Chondrocyte (in vitro differentiated cells): ENCODE measurements around the gene MUC22. TPM values are rescaled to one million over a fixed set of nuclear protein-coding genes. Genes with fewer than 3 reads are reported as not detected.
"Not testable (repeated sequence)": the region's sequence is repeated elsewhere in the genome, so short reads cannot be mapped to it uniquely, and the experiment has no call there.

Experiments
- DNase-seq: peaks from one replicate; pipeline ENCODE4 v3.0.0; 2021; ENCODE audit warnings: mixed read lengths, low spot score
- H3K27ac Mint-ChIP-seq: one replicate; pipeline ENCODE4 v1.8.0; 2021; ENCODE audit warnings: mild to moderate bottlenecking, moderate library complexity, mixed read lengths; ENCODE audit not compliant: unreplicated experiment
- H3K27me3 Mint-ChIP-seq: 2 replicates; pipeline ENCODE4 v1.8.0; 2021; ENCODE audit warnings: low read depth, mixed read lengths
- H3K36me3 Mint-ChIP-seq: 2 replicates; pipeline ENCODE4 v1.8.0; 2021; ENCODE audit warnings: low read depth, mixed read lengths
- H3K4me1 Mint-ChIP-seq: 2 replicates; pipeline ENCODE4 v1.8.0; 2021; ENCODE audit warnings: low read depth, mild to moderate bottlenecking, mixed read lengths
- H3K4me3 Mint-ChIP-seq: one replicate; pipeline ENCODE4 v1.8.0; 2021; ENCODE audit warnings: mild to moderate bottlenecking, moderate library complexity, mixed read lengths; ENCODE audit not compliant: unreplicated experiment
- H3K9me3 Mint-ChIP-seq: 2 replicates; pipeline ENCODE4 v1.8.0; 2021; ENCODE audit warnings: low read depth, mixed read lengths
- CTCF ChIP-seq: fragments of 200-600 bp; sonication (generic); IDR thresholded peaks from 2 replicates; pipeline ENCODE4 v1.5.0; 2021; ENCODE audit warnings: antibody characterized with exemption, mild to moderate bottlenecking, moderate library complexity
- total RNA-seq: library from RNA; stranded (reverse); gene quantifications from 3 replicates; pipeline ENCODE4 v1.2.1, GENCODE V29; 2021

The MUC22 gene
- total RNA-seq, 1 donor from 2014 or later = not detected

GRCh38 chr6:31058128-31058894, 48.0 kb downstream of the MUC22 start:
- peaks cover 2% of the 10 kb centered on the region for H3K36me3 Mint-ChIP-seq
- no peak for DNase-seq
- H3K27ac Mint-ChIP-seq = peak overlapping the region; percentile 71
- peak; percentile 79 for TF ChIP-seq CTCF
- H3K9me3 Mint-ChIP-seq = no peaks in the 10 kb centered on the region
- peaks cover 21% of the 10 kb centered on the region for H3K4me1 Mint-ChIP-seq
- no peak overlapping the region for H3K4me3 Mint-ChIP-seq
- H3K27me3 Mint-ChIP-seq = peaks cover 2% of the 10 kb centered on the region

- Mint-ChIP-seq H3K36me3 (no peaks in the 10 kb centered on the region), H3K4me1 (peaks cover 21% of the 10 kb centered on the region)
- TF ChIP-seq CTCF = no peak
Measured at GRCh38 chr6:31060145-31060544, 49.9 kb downstream of the MUC22 start.

GRCh38 chr6:31063906-31064435, 53.7 kb downstream of the MUC22 start:
- Mint-ChIP-seq H3K4me3 (no peak overlapping the region), H3K36me3 (no peaks in the 10 kb centered on the region), H3K9me3 (no peaks in the 10 kb centered on the region), H3K27ac (no peak overlapping the region), H3K4me1 (peaks cover 9% of the 10 kb centered on the region), H3K27me3 (no peaks in the 10 kb centered on the region)
- no peak for DNase-seq
- TF ChIP-seq CTCF = no peak

More at GRCh38 chr6:31060145-31060544, 49.9 kb downstream of the MUC22 start:
- Mint-ChIP-seq H3K27me3 (no peaks in the 10 kb centered on the region), H3K27ac (no peak overlapping the region), H3K4me3 (no peak overlapping the region), H3K9me3 (no peaks in the 10 kb centered on the region)
- no peak for DNase-seq

- peaks cover 11% of the 10 kb centered on the region for H3K4me1 Mint-ChIP-seq
- no peaks in the 10 kb centered on the region for H3K27me3 Mint-ChIP-seq
- no peak for TF ChIP-seq CTCF
- H3K9me3 Mint-ChIP-seq = no peaks in the 10 kb centered on the region
- H3K36me3 Mint-ChIP-seq = no peaks in the 10 kb centered on the region
- DNase-seq = no peak
- no peak overlapping the region for H3K4me3 Mint-ChIP-seq
- H3K27ac Mint-ChIP-seq = no peak overlapping the region
Measured at GRCh38 chr6:31065556-31065955, 55.3 kb downstream of the MUC22 start.

- not testable (repeated sequence) for H3K36me3 Mint-ChIP-seq, H3K27me3 Mint-ChIP-seq, H3K4me3 Mint-ChIP-seq, DNase-seq, H3K27ac Mint-ChIP-seq, H3K9me3 Mint-ChIP-seq
- H3K4me1 Mint-ChIP-seq = peaks cover 16% of the 10 kb centered on the region
Measured at GRCh38 chr6:31067028-31067427, 56.8 kb downstream of the MUC22 start.

- H3K27me3 Mint-ChIP-seq, DNase-seq, H3K4me3 Mint-ChIP-seq, H3K27ac Mint-ChIP-seq, H3K9me3 Mint-ChIP-seq, H3K36me3 Mint-ChIP-seq: not testable (repeated sequence)
- H3K4me1 Mint-ChIP-seq = peaks cover 23% of the 10 kb centered on the region
Measured at GRCh38 chr6:31067891-31068668, 57.8 kb downstream of the MUC22 start.
